ENCODE data around the gene MYH16.
"Not testable (repeated sequence)": the region's sequence is repeated elsewhere in the genome, so short reads cannot be mapped to it uniquely, and the experiment has no call there.

MYH16 gene

DNA sequence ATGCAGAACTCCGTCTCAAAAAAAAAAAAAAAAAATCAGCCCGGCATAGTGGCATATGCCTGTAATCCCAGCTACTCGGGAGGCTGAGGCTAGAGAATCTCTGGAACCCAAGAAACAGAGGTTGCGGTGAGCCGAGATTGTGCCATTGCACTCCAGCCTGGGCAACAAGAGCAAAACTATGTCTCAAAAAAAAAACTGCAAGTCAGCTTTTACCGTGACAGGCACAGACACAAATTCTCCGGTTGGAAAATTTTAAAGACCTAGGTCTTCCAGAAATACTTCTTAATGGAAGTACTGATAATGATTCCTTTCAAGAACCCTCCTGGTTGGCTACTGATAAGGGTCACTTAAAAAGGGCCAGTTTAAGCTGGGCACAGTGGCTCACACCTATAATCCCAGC is 82.5 kb downstream of the MYH16 start:
- DNase-seq = no peak

DNA sequence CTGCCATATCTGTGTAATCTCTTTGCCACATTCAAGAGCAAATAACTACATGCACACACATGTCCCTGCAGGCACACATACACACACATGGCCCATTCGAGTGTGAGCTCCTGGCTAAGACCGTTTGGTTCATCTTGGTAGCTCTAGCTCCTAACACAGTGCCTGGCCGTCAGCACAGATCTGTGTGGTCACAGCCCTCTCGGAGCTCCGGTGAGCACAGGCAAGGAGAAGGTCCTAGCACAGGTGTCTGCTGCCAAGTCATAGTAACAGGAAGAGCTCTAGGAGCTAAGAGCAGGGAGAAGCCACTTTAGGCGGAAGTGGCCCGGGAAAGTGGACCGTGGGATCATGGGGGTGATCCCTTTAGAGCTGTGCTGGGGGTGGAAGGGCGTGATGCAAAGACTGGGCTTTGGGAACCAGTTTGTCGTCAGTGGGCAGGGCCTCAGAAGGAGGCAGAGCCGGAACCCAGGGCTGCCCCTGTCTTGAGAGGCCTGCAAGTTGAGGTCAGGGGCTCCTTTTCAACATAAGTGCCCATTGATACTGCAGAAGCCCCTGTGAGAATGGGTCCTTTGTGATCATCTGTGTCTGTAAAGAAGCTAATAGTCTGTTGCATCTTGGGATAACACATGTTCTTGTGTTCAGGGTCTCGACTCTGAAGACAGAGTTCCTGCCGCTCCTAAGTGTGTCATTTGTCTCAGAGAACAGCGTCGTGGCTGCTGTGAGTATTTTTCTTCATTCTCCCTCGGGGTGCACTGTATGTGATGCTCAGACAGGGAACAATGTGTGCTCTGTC is 85.3 kb downstream of the MYH16 start:
- no peak for DNase-seq

DNA sequence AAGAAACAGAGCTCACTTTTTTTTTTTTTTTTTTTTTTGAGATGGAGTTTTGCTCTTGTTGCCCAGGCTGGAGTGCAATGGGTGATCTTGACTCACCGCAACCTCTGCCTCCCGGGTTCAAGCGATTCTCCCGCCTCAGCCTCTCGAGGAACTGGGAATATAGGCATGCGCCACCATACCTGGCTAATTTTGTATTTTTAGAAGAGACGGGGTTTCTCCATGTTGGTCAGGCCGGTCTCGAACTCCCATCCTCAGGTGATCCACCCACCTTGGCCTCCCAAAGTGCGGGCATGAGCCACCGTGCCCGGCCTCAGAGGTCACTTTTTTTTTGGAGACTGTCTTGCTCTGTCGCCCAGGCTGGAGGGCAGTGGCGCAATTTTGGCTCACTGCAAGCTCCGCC is 85.9 kb downstream of the MYH16 start:
- not testable (repeated sequence) for DNase-seq

DNA sequence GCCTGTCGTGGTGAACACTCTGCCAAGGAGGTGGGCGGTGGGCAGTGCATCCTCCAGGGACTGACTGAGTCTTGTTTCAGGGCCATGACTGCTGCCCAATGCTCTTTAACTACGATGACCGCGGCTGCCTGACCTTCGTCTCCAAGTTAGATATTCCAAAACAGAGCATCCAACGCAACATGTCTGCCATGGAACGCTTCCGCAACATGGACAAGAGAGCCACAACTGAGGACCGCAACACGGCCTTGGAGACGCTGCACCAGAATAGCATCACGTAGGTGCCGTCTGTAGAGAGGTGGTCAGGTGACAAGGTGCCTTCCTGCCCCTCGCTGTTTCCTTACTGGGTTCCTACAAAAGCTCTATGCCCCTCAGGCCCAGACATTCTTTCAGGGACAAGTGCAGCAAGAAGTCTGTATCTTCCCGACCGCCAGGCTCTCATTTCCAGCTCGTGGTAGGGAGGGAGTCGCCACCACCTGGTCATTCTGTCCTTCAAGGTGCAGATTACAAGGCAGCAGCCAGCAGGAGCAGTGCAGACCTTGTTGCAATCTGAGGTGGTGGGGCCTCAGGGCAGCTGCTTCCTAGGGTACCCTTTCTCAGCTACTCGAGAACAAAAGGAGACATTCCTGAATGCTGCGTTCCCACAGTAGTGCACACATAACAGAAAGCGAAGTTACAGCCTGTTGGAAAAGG is 87.0 kb downstream of the MYH16 start:
- DNase-seq = no peak

All from right kidney (tissue), 1 donor.